ENCODE measurements around the gene CHEK1.

CHEK1 gene

DNA sequence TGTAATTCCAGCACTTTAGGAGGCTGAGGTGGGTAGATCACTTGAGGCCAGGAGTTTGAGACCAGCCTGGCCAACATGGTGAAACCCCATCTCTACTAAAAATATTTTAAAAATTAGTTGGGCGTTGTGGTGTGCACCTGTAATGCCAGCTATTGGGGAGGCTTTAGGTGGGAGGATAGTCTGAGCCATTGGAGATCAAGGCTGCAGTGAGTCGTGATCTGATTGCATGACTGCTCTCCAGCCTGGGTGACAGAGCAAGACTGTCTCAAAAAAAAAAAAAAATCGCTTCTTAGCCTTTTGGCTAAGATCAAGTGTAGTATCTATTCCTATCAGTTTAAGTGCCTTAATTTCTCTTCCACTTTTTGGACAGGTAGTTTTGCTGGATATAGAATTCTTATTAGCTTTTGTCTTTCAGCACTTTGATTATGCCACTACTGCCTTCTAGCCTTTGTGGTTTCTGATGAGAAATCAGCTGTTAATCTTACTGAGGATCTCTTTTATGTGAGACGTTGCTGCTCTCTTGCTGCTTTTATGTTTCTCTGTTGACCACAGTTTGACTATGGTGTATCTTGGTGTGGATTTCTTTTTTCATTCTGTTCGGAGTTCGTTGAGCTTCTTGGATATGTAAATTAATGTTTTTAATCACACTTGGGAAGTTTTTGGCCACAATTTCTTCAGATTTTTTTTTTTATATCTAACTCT is 24.7 kb downstream of the CHEK1 start:
- no peak for DNase-seq (ENCODE audit: insufficient read length, low spot score)
- TF ChIP-seq, protein P1, sequence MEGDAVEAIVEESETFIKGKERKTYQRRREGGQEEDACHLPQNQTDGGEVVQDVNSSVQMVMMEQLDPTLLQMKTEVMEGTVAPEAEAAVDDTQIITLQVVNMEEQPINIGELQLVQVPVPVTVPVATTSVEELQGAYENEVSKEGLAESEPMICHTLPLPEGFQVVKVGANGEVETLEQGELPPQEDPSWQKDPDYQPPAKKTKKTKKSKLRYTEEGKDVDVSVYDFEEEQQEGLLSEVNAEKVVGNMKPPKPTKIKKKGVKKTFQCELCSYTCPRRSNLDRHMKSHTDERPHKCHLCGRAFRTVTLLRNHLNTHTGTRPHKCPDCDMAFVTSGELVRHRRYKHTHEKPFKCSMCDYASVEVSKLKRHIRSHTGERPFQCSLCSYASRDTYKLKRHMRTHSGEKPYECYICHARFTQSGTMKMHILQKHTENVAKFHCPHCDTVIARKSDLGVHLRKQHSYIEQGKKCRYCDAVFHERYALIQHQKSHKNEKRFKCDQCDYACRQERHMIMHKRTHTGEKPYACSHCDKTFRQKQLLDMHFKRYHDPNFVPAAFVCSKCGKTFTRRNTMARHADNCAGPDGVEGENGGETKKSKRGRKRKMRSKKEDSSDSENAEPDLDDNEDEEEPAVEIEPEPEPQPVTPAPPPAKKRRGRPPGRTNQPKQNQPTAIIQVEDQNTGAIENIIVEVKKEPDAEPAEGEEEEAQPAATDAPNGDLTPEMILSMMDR (IDR thresholded peaks at IDR 0.05; ENCODE audit: insufficient read depth, missing control alignments) = no peak
- FAIRE-seq = no peak

DNA sequence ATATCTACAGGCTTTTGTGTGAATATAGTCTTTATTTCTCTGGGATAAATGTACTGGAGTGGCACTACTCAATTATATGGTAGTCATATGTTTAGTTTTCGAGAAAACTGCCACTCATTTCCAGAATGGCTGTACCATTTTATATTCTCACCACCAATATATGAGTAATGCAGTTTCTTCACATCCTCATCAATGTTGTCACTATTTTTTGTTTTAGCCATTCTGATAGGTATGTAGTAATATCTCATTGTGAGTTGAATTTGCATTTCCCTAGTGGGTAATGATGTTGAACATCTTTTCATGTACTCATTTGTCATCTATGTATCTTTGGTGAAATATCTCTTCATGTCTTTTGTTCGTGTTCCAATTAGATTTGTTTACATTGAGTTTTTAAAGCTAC is 37.7 kb downstream of the CHEK1 start:
- DNase-seq (ENCODE audit: insufficient read length, low spot score) (no peak), FAIRE-seq (no peak)
- TF ChIP-seq, protein P1 (IDR thresholded peaks at IDR 0.05; ENCODE audit: insufficient read depth, missing control alignments) = no peak

DNA sequence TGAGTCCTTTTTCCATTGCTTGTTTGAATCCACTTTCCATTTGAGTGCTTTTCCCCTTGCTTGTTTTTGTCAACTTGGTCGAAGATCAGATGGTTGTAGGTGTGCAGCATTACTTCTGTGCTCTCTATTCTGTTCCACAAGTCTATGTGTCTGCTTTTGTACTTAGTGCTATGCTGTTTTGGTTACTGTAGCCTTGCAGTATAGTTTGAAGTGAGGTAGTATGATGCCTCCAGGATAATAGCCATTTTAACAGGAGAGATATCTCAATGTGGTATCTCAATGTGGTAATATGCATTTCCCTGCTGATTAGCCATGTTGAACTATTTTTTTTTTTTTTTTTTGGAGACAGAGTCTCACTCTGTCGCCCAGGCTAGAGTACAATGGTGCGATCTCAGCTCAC is 38.9 kb downstream of the CHEK1 start:
- TF ChIP-seq, protein P1 (IDR thresholded peaks at IDR 0.05; ENCODE audit: insufficient read depth, missing control alignments) = no peak
- FAIRE-seq (no peak), DNase-seq (ENCODE audit: insufficient read length, low spot score) (no peak)

DNA sequence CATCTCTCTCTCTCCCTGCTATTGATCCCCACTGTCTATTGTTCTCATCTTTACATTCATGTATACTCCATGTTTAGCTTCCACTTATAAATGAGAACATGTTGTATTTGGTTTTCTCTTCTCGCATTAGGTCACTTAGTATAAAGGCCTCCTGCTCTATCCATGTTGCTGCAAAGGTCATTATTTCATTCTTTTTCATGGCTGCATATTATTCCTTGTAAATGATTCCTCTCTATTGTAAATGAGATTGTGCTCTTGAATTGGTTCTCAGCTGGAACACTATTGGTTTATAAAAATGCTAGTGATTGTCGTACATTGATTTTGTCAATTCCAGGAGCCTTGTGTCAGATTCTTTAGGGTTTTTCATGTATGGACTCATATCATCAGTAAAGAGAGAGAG is 42.2 kb downstream of the CHEK1 start:
- FAIRE-seq = no peak
- no peak for DNase-seq (ENCODE audit: insufficient read length, low spot score)
- TF ChIP-seq, protein P1 (IDR thresholded peaks at IDR 0.05; ENCODE audit: insufficient read depth, missing control alignments) = no peak

GRCh38 chr11:125670172-125670571 is 45.2 kb downstream of the CHEK1 start:
- TF ChIP-seq, protein P1 (IDR thresholded peaks at IDR 0.05; ENCODE audit: insufficient read depth, missing control alignments) = no peak
- FAIRE-seq (no peak), DNase-seq (ENCODE audit: insufficient read length, low spot score) (no peak)

- no peak for DNase-seq (ENCODE audit: insufficient read length, low spot score)
- no peak for FAIRE-seq
- TF ChIP-seq, protein P1 (IDR thresholded peaks at IDR 0.05; ENCODE audit: insufficient read depth, missing control alignments) = no peak
These were observed 46.6 kb downstream of the CHEK1 start for GRCh38 chr11:125671561-125671960.

- no peak for FAIRE-seq
- TF ChIP-seq, protein P1 (IDR thresholded peaks at IDR 0.05; ENCODE audit: insufficient read depth, missing control alignments) = no peak
These were observed 49.2 kb downstream of the CHEK1 start for GRCh38 chr11:125674210-125674609.

More at GRCh38 chr11:125674210-125674609, 49.2 kb downstream of the CHEK1 start:
- no peak for DNase-seq (ENCODE audit: insufficient read length, low spot score)
